ENCODE results near the gene DIP2B.

DIP2B gene

DNA sequence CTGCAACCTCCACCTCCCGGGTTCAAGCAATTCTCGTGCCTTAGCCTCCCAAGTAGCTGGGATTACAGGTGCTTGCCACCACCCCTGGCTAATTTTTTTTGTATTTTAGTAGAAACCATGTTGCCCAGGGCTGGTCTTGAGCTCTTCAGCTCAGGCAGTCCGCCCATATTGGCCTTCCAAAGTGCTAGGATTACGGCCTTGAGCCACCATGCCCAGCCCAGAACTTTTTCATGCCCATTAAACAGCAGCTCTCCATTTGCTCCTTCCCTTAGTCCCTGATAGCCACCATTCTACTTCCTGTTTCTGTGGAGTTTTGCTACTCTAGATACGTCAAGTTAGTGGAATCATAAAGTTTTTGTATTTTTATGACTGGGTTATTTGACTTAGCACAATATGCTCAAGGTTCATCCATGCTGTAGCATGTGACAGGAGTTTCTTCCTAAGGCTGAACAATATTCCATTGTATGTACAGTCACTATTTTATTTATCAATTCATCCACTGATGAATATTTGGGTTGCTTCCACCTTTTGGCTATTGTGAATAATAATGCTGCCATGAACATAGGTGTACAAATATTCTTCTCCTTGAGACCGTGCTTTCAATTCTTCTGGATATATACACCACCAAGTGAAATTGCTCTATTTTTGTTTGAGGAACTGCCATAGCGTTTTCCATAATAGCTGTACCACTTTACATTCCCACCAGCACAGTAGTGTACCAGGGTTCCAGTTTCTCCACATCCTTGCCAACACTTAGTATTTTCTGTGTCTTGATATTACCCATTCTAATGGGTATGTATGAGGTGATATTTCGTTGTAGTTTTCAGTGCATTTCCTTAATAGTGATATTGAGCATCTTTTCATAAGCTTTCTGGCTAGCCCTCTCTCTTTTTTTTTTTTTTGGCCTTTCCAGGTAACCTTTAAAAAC, 274.1 kb downstream of the DIP2B start:
- no peak for DNase-seq

DNA sequence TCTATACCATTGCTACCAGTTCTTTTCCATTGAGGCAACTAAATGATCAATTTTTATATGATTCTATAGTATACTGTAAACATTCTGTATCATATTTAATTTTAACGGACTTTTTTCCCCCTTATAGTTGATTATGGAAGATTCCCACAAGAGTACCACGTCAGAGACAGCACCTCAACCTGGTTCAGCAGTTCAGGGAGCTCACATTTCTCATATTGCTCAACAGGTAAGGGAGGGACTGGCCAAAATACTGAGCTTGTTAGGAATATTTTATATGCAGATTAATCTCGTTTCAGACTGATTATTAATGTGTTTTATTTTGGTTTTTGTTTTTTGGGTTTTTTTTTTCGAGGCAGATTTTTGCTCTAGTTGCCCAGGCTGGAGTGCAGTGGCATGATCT, 275.2 kb downstream of the DIP2B start:
- DNase-seq, result no peak

DNA sequence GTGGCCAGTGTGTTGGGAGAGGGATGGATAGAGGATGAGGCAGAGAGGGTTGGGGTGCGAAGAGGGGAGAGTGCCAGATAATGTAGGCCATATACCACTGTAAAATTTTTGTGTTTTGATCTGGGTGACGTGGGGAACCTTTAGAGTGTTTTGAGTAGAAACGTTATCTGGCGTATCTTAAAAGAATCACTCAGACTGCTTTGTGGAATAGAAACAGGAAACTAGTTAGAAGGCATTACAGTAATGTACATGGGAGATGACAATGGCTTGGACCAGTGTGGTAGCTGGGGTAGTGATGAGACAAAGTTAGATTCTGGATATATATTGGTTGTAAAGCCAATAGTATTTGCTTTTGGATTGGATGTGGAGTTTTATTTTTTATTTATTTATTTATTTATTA, 279.7 kb downstream of the DIP2B start:
- no peak for DNase-seq

DNA sequence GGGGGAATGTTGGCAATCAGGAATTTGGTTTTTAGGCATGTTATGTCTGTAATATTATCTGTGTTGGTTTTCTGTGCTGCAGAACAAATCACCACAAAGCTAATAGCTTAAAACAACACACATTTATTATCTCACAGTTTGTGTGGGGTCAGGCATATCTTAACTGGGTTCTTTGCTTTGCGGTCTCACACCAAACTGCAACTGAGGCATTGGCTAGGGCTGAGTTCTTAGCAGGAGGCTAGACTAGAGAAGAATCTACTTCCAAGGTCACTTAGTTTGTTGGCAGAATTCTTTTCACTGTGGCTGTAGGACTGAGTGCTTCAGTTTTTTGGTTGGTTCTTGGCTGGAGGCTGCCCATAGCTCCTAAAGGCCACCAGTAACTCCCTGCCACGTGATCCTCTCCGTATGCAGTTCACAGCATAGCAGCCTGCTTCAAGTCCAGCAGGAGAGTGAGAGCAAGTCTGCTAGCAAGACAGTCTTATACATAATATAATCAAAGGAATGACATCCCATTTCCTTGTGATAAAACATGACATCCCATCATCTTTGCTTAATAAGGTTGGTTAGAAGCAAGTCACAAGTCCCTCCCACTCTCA, 280.7 kb downstream of the DIP2B start:
- no peak for DNase-seq

DNA sequence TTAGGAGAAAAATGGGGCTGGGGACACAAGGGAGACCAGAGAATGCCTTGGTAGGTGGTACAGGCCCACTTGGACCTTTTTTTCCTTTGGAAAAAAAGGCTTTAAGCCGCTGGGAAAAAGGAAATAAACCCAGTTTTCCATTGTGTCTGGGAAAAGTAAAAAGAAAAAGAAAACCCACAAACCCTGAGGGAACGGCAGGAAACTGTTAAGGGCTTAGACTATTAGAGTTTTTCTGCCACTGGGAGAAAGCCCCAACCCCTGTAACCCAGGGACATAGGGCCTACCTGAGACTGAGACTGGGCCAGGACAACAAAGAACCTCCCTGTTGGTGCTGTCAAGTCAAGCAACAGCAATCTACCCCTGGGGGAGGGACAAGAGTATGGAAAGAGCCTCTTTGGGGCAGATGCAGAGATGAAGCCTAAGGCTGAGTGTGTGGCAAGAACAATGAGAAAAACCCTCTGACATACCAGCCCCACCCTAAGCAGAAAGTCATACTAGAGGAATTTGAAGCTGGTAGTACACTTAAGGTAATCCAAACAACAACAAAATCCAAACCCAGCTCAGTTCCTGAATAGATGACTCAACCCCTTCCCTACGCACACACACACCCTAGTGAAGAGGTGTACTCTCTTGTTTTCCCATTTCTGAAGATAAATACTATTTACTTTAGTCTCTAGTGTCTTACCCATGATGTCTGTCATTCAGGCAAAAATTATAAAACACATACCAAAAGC, 281.9 kb downstream of the DIP2B start:
- DNase-seq, result no peak

DNA sequence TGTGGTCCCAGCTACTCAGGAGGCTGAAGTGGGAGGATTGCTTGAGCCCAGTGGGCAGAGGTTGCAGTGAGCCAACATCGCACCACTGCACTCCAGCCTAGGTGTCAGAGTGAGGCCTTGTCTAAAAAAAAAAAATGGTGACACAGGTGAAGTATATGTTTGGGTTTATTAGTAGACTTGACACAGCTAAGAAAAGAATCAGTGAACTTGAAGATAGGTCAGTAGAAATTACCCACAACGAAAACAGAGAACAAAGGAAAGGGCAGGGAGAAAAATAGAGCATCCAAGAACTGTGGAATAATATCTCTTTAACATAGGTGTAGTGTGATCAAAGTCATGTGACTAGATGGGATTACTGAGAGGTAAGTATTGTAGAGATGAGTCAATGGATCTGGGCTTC, 282.8 kb downstream of the DIP2B start:
- DNase-seq, result no peak

DNA sequence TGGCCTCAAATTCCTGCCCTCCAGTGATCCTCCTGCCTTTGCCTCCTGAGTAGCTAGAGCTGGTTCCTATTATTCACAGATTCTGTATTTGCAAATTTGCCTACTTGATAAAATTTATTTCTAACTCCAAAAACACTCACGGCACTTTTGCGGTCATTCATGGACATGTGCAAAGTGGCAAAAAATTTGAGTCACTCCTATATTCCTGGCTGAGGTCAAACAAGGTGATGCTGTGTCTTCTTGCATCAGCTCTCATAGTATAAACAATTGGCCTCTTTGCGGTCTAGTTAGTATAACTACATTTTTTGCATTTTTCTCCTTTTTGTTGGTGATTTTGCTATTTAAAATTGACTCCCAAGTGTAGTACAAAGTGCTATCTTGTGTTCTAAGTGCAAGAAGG, 283.8 kb downstream of the DIP2B start:
- no peak for DNase-seq

DNA sequence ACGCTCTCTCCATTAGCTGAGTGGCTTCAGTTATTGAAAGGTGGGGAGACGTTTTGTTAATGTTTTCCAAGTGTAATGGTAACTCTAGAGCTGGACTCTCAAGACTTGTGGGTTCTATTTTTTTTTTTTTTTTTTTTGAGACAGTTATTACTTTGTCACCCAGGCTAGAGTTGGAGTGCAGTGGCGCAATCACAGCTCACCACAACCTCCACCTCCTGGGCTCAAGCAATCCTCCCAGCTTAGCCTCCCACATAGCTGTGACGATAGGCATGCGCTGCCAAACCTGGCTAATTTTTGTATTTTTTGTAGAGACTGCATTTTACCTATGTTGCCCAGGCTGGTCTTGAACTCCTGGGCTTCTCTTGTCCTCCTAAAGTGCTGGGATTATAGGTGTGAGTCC, 285.3 kb downstream of the DIP2B start:
- no peak for DNase-seq
